ENCODE data around the gene RNF150.
"Not testable (repeated sequence)": the region's sequence is repeated elsewhere in the genome, so short reads cannot be mapped to it uniquely, and the experiment has no call there.

Gene RNF150

DNA sequence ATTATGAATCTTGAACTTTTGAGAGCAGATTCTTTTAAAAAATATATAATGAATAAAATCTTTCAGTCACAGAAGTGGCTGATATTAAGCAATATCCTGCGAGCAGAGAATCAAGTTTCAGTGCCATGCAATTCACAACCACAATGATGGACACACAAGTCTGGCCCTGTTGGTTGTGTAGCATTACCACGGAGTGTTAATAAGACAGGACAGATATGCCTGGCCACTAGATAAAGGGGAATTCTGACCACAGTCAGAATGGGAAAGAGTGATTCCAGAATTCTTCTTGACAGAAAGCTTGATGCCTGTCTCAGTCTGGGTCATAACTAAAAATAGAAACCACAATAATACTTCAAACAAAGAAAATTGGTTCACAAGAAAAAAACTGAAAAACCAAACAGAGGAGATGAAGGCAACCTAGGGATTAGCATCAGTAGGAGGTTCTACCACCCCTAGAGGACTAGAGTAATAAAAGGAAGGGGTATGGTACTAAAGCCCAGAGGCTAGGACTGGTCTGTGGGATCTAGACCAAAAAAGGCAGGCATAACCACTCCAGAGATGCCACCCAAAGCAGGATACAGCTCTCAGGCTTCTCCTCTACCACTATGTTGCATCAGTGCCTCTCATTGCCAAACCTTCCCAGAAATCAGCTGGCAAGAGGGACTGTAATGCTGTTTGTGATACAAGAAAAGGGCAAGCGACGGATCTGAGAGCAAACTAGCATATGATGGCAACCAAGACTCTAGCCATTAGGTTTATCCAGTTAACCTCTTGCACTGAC, 59.0 kb downstream of the RNF150 start:
- no peak for DNase-seq

- DNase-seq: no peak
Measured at GRCh38 chr4:141066690-141067089, 66.6 kb downstream of the RNF150 start.

- DNase-seq: no peak
Measured at GRCh38 chr4:141065872-141066271, 67.4 kb downstream of the RNF150 start.

DNA sequence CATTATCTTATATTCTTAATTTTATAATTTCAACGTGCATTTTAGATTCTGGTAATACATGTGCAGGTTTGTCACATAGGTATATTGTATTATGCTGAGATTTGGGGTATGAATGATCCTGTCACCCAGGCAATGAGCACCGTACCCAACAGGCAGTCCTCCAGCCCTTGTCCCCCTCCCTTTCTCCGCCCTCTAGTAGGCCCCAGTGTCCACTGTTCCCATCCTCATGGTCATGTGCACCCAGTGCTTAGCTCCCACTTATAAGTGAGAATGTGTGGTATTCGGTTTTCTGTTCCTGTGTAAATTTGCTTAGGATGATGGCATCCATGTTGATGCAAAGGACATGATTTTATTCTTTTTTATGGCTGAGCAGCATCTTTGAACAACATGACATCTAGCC, 70.6 kb downstream of the RNF150 start:
- no peak for DNase-seq

DNA sequence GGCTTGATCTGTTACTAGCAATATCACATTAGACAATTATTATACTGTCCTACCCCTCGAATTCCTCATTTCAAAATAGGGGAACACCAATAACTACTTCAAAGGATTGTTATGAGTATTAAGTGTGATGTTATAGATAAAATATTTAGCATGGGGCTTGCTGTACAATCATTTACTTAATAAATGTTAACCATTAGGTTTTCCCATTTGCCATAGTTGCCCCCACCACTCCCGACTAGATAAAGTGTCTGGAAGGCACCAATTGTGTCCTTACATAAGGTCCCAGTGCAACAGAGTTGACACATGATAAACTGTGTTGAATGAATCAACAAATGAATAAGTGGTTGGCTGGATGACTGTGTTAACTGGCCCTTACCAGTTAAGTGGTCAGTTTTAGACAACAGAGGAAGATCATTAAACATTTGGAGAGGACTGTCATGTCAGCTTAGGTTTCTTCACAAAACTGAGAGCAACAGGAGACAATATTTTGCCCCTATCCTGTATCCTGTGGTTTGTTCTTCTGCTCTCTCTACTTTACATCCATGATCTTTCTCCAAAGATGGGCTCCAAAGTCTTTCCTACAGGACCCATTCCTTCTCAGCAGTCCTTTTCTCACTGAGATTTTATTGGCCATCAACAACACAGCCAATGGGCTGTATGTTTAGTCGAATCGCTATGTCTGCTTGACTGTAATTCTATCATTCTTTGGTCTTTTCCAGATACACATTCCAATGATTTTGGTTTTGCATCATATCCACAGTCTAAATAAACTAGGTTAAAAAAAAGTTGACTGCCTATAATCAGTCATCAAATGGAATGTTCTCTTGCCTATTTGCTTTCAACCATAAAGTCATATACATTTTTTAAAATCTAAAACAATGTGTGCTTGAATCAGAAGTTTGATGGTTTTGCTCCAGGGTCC, 74.4 kb downstream of the RNF150 start:
- DNase-seq: no peak

- no peak for DNase-seq
Measured at GRCh38 chr4:141057582-141057981, 75.7 kb downstream of the RNF150 start.

- DNase-seq: no peak
Measured at GRCh38 chr4:141056473-141056872, 76.8 kb downstream of the RNF150 start.

- no peak for DNase-seq
Measured at GRCh38 chr4:141054446-141054845, 78.8 kb downstream of the RNF150 start.

- DNase-seq: not testable (repeated sequence)
Measured at GRCh38 chr4:141050999-141051398, 82.3 kb downstream of the RNF150 start.

DNA sequence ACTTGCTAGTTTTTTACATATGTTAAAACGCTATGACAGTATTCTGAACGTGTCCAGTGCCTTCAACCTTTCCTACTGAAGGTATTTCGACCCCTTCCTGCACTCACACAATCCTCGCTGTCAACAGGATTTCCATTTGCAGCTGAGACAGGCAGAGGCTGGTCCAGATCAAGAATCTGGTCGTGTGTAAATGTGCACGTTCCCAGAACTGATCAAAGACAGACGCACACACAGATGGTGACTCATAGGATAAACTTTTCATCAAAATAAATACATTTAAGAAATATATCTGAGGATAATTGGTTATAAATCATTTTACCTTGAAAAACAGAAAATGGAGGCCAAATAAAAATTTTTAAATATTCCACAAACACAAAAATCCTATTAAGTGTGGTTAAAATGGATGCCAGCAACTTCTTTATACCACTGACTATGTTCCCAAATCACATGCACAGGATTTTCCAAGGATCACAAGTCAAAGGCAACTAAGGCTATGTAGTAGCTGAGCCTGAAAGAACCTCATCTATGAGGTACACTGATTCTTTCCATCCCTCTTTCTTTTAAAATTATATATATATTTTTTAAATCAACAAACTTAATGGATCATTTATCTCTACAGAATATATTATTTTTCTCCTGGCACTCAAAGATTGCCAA, 85.9 kb downstream of the RNF150 start:
- no peak for DNase-seq

- no peak for DNase-seq
Measured at GRCh38 chr4:141046255-141046654, 87.0 kb downstream of the RNF150 start.

DNA sequence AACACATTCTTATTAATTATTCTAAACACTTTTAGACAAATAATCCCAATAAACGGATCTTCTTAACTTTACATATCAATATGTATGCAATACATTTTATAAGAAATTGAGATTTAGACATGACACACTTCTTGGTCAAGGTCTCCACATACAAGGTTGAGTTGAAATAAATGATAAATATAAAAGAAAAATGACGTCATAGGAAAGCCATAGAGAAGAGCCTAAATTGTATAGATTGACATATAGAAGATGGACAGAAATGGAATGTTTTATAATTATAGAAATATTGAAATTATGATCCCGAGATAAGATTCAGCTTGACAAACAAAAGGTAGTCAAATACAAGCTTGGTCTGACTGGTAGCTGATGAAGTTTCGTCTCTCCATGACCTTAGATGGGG, 87.4 kb downstream of the RNF150 start:
- no peak for DNase-seq

GRCh38 chr4:141041021-141041476, 92.2 kb downstream of the RNF150 start:
- no peak for DNase-seq

DNA sequence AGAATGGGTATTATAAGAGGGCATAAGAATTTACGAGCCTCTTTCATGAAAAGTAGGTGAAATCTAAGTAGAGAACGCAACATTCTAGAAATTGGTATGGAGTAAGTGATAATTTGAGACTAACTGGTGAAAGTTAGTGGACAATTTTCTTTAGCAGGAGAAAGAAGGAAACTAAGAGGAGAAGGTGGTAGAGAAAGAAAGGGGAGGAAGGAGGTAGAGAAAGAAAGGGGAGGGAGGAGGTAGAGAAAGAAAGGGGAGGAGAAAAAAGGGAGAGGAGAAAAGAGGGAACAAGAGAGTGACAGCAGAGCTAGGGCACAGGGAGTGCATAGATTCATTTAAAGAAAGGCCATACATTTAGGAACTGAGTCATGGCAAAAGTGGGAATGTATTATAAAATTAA, 94.1 kb downstream of the RNF150 start:
- DNase-seq: no peak

- DNase-seq: no peak
Measured at GRCh38 chr4:141038428-141038827, 94.8 kb downstream of the RNF150 start.

GRCh38 chr4:141037446-141037845, 95.8 kb downstream of the RNF150 start:
- no peak for DNase-seq

DNA sequence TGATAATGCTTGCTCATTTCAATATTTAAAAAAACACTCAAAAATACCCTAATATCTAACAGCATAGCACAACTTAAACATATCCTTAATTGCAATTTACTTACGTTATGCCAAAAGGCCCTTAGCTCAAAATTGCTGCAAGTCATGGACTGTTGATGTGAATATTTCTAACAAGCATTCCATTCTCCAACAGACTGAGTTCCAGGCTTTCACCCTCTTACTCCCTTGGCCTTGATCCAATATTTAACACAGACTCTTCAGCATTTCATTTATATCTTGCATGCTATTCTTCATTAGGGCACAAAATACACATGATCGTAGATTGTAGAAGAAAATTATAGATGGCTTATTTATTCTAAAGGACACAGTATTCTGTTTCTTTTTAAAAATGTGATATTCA, 96.5 kb downstream of the RNF150 start:
- DNase-seq: no peak

- no peak for DNase-seq
Measured at GRCh38 chr4:141035920-141036319, 97.3 kb downstream of the RNF150 start.

DNA sequence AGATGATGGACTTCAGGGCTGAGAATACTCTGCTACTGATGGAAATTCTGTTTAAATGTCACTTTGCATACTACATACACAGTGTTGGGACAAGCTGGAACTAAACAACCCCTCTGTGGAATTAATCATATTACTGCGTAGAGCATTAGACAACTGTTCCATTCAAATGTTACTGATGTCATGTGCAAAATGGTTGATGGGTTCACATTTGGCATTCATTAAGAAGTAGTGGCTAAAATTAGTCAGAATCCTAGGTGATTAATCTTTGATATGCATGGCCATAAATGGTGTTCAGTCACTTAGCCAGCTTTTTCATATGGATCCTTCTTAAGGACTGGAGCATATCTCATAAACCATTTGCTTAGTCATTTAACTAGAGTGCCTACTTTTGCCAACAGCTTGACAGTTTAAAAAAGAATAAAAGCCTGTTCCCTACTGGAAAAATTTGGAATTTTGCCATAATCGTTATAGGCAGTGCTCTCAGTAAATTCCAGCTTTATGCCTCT, 105.2 kb downstream of the RNF150 start:
- no peak for DNase-seq

DNA sequence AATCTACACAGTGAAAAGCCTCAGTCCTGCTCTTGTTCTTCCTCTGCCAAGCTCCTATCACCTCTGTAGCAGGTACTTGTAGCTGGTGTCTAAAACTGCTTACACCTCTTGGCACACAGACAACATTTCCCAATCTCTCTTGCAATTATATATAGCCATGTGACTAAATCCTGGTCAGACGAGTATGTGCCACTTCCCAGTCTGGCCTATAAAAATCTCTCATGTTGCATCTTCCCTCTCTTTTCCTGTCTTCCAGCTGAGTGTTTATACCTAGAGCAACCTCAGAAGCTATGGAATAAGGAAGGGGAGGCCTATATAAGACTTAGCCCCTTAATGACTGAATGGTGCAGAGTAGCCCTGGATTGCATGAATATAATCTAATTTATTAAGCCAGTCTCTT, 105.8 kb downstream of the RNF150 start:
- DNase-seq: no peak

- no peak for DNase-seq
Measured at GRCh38 chr4:141026900-141027299, 106.4 kb downstream of the RNF150 start.

GRCh38 chr4:141023051-141023450, 110.2 kb downstream of the RNF150 start:
- no peak for DNase-seq

DNA sequence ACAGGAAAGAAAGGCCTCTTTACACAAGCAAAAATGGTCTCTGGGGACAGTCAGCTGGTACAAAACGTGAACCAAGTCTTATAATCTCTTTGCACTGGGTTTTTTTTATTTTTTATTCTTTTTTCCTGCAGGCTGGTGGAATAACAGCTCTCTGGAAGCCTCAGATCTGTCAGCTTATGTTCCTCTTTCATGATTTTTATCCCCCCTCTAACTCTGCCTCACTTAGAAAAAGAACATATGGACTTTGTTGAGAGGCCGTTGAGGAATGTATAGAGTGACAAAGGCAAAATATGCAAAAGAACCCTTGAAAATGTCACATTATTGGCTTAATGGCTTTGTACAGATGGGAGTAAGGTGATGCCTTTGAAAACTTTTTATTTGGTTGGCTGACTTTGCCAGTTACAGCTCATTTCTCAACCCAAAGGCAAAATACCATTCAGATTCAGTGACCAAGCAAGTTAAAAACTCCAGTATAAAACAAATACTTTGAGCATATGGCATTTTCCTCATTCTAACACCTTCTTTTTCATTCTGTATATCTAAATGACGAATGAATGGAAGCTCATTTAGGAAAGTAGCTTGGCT, 111.1 kb downstream of the RNF150 start:
- DNase-seq: no peak

All from stimulated activated CD4-positive, alpha-beta T cell treated with anti-CD3 and anti-CD28 coated beads, Interleukin-4, amount 100 ng/mL, for 4 hours (primary cell).